GM23338 (cell line): Measurements from ENCODE around the gene ZNF70. TPM values are rescaled to one million over a fixed set of nuclear protein-coding genes. Genes with fewer than 3 reads are reported as not detected.

Experiments
- ATAC-seq: fragments of 200-7000 bp; cut with Tn5 transposase; 3 replicates; pipeline ENCODE4 v1.9.1; 2020
- DNase-seq: peaks from one replicate; pipeline ENCODE4 v3.0.0-alpha.2; 2015; ENCODE audit warnings: low spot score
- H2AFZ ChIP-seq: fragments of 200-600 bp; sonication (generic); 2 replicates; pipeline ENCODE4 v1.8.0; 2016; ENCODE audit warnings: antibody characterized with exemption, mild to moderate bottlenecking, moderate library complexity
- H3F3A ChIP-seq: fragments of 200-600 bp; sonication (generic); replicated peaks from 2 replicates; pipeline ENCODE4 v1.8.0; 2017; ENCODE audit warnings: antibody characterized with exemption, mixed run types, low read depth
- H3K27ac ChIP-seq: fragments of 200-600 bp; sonication (generic); 2 replicates; pipeline ENCODE4 v1.6.1; 2016; ENCODE audit warnings: low read depth
- H3K27me3 ChIP-seq: fragments of 200-600 bp; sonication (generic); 2 replicates; pipeline ENCODE4 v1.8.0; 2016; ENCODE audit warnings: mild to moderate bottlenecking, mixed run types, moderate library complexity; ENCODE audit not compliant: insufficient read depth
- H3K36me3 ChIP-seq: fragments of 200-600 bp; sonication (generic); 2 replicates; pipeline ENCODE4 v1.8.0; 2016; ENCODE audit warnings: mild to moderate bottlenecking; ENCODE audit not compliant: insufficient read depth
- H3K4me1 ChIP-seq: fragments of 200-600 bp; sonication (generic); 2 replicates; pipeline ENCODE4 v1.8.0; 2016; ENCODE audit warnings: mild to moderate bottlenecking, moderate library complexity; ENCODE audit not compliant: insufficient read depth
- H3K4me2 ChIP-seq: fragments of 200-600 bp; sonication (generic); 2 replicates; pipeline ENCODE4 v1.7.1; 2017; ENCODE audit warnings: mixed run types
- H3K4me3 ChIP-seq: fragments of 200-600 bp; sonication (generic); 2 replicates; pipeline ENCODE4 v1.6.1; 2016; ENCODE audit warnings: mixed run types
- H3K79me2 ChIP-seq: fragments of 200-600 bp; sonication (generic); replicated peaks from 2 replicates; pipeline ENCODE4 v1.8.0; 2017; ENCODE audit warnings: mild to moderate bottlenecking; ENCODE audit not compliant: insufficient read depth
- H3K9me2 ChIP-seq: fragments of 200-600 bp; sonication (generic); 2 replicates; pipeline ENCODE4 v1.8.0; 2017; ENCODE audit not compliant: insufficient read depth
- H4K20me1 ChIP-seq: fragments of 200-600 bp; sonication (generic); replicated peaks from 2 replicates; pipeline ENCODE4 v1.8.0; 2017; ENCODE audit warnings: mild to moderate bottlenecking; ENCODE audit not compliant: insufficient read depth
- H3K27ac Mint-ChIP-seq: 2 replicates; pipeline ENCODE4 v1.8.0; 2020; ENCODE audit warnings: inconsistent platforms, mild to moderate bottlenecking, moderate library complexity, mixed read lengths
- H3K27me3 Mint-ChIP-seq: 3 replicates; pipeline ENCODE4 v1.8.0; 2022; ENCODE audit warnings: low read depth, mild to moderate bottlenecking, moderate library complexity, mixed read lengths, inconsistent platforms; ENCODE audit not compliant: insufficient read depth, poor library complexity
- H3K36me3 Mint-ChIP-seq: 3 replicates; pipeline ENCODE4 v1.8.0; 2021; ENCODE audit warnings: low read depth, mild to moderate bottlenecking, inconsistent platforms, moderate library complexity, mixed read lengths
- H3K4me1 Mint-ChIP-seq: 3 replicates; pipeline ENCODE4 v1.8.0; 2020; ENCODE audit warnings: mild to moderate bottlenecking, inconsistent platforms, mixed read lengths
- H3K4me3 Mint-ChIP-seq: 3 replicates; pipeline ENCODE4 v1.8.0; 2021; ENCODE audit warnings: moderate library complexity, mild to moderate bottlenecking, inconsistent platforms, mixed read lengths
- H3K9me3 Mint-ChIP-seq: 3 replicates; pipeline ENCODE4 v1.8.0; 2020; ENCODE audit warnings: moderate library complexity, mild to moderate bottlenecking, inconsistent platforms, mixed read lengths
- CREB1 ChIP-seq: fragments of 250-450 bp; sonication (Bioruptor Pico); IDR thresholded peaks from 2 replicates; pipeline ENCODE4 v1.5.0; 2020; ENCODE audit warnings: low read depth, mild to moderate bottlenecking, moderate library complexity
- CTCF ChIP-seq, 2 experiments: fragments of 200-600 bp in 1 of 2; sonication (generic) in 1 of 2; conservative IDR thresholded peaks; 2 replicates each; pipeline versions ENCODE4 v1.5.1 to v1.6.1; 2016 to 2017; ENCODE audit warnings: antibody characterized with exemption in 2 of 2, low read depth in 2 of 2, mild to moderate bottlenecking in 2 of 2, moderate library complexity in 1 of 2
- EZH2 ChIP-seq: fragments of 200-600 bp; sonication (generic); IDR thresholded peaks from one replicate; pipeline ENCODE4 v1.8.0; 2017; ENCODE audit warnings: antibody characterized with exemption, mild to moderate bottlenecking, low read depth; ENCODE audit not compliant: unreplicated experiment
- EZH2phosphoT487 ChIP-seq: fragments of 200-600 bp; sonication (generic); IDR thresholded peaks from one replicate; pipeline ENCODE4 v1.8.1; 2018; ENCODE audit warnings: antibody characterized with exemption; ENCODE audit not compliant: unreplicated experiment
- JUNB ChIP-seq: IDR thresholded peaks from one replicate; pipeline ENCODE4 v1.6.1; 2016; ENCODE audit warnings: antibody characterized with exemption; ENCODE audit not compliant: unreplicated experiment
- NANOG ChIP-seq: IDR thresholded peaks from 2 replicates; pipeline ENCODE4 v1.6.1; 2016; ENCODE audit warnings: antibody characterized with exemption, borderline replicate concordance
- POLR2AphosphoS5 ChIP-seq: IDR thresholded peaks from 2 replicates; pipeline ENCODE4 v1.6.1; 2016; ENCODE audit warnings: antibody characterized with exemption, low read depth
- REST ChIP-seq: IDR thresholded peaks from one replicate; pipeline ENCODE4 v1.6.1; 2018; ENCODE audit warnings: antibody characterized with exemption; ENCODE audit not compliant: unreplicated experiment
- STAT1 ChIP-seq: IDR thresholded peaks from one replicate; pipeline ENCODE4 v1.6.1; 2016; ENCODE audit warnings: antibody characterized with exemption; ENCODE audit not compliant: unreplicated experiment
- ZNF114 ChIP-seq: fragments of 250-450 bp; sonication (Bioruptor Pico); IDR thresholded peaks from 2 replicates; pipeline ENCODE4 v1.5.0; 2020; ENCODE audit warnings: mild to moderate bottlenecking, moderate library complexity
- ZNF331 ChIP-seq: fragments of 250-450 bp; sonication (Bioruptor Pico); IDR thresholded peaks from 2 replicates; pipeline ENCODE4 v1.5.0; 2020; ENCODE audit warnings: low read depth, mild to moderate bottlenecking, moderate library complexity
- polyA plus RNA-seq: library from polyadenylated mRNA; unstranded; fragments of >200 nt; fragmentation: Nextera tagmentation; extraction: Ambion mirVana; gene quantifications from 2 replicates; pipeline ENCODE4 v1.2.1, GENCODE V29; 2016
- total RNA-seq: library from RNA; depleted of rRNA; stranded (reverse); fragments of >200 nt; shearing (Covaris generic); gene quantifications from 2 replicates; pipeline ENCODE4 v1.2.3, GENCODE V29; 2014

The ZNF70 gene
- total and polyA plus RNA-seq, 2 experiments from 2014 or later = 0.45 to 2.6 TPM

- H3K36me3 Mint-ChIP-seq = no peaks in the 10 kb centered on the region; the same call in 2 of the 3 replicates
- H3K4me3 ChIP-seq = no peak overlapping the region
- H3K27ac ChIP-seq = no peak overlapping the region
- H3K36me3 ChIP-seq = no peaks in the 10 kb centered on the region
- peaks cover 6% of the 10 kb centered on the region; the same call in 1 of the 2 replicates for H3K4me1 ChIP-seq
- peaks cover 23% of the 10 kb centered on the region for H3K27me3 Mint-ChIP-seq
- H3K4me2 ChIP-seq = no peak overlapping the region
- no peaks in the 10 kb centered on the region for H4K20me1 ChIP-seq
- no peaks in the 10 kb centered on the region for H3K9me2 ChIP-seq
- H3K79me2 ChIP-seq = no peaks in the 10 kb centered on the region
- H3K9me3 Mint-ChIP-seq = no peaks in the 10 kb centered on the region
- H3K27me3 ChIP-seq = peaks cover 20% of the 10 kb centered on the region
- no peak for TF ChIP-seq POLR2AphosphoS5
- TF ChIP-seq CTCF (conservative IDR thresholded peaks at IDR 0.05; ENCODE audit: low read depth in 2 of 2) = peak in 1 of 2 experiments; percentile 12; a peak in 1 of 4 replicates
- TF ChIP-seq EZH2 = no peak
- no peak for TF ChIP-seq EZH2phosphoT487
- H3F3A ChIP-seq = peaks cover 8% of the 10 kb centered on the region; the same call in 1 of the 2 replicates
- no peak overlapping the region for H3K27ac Mint-ChIP-seq
- H2AFZ ChIP-seq = no peak overlapping the region
- H3K4me1 Mint-ChIP-seq = peaks cover 17% of the 10 kb centered on the region
- ATAC-seq (no peak), DNase-seq (no peak)
- no peak overlapping the region for H3K4me3 Mint-ChIP-seq
These were observed 25.0 kb upstream of the ZNF70 start for GRCh38 chr22:23775779-23776375.

GRCh38 chr22:23774922-23775436 is 24.1 kb upstream of the ZNF70 start:
- H3F3A ChIP-seq = peaks cover 8% of the 10 kb centered on the region; the same call in 1 of the 2 replicates
- H3K27me3 ChIP-seq = peaks cover 26% of the 10 kb centered on the region
- no peak overlapping the region for H2AFZ ChIP-seq
- Mint-ChIP-seq H3K27me3 (peaks cover 27% of the 10 kb centered on the region), H3K27ac (no peak overlapping the region), H3K9me3 (no peaks in the 10 kb centered on the region), H3K4me1 (peaks cover 17% of the 10 kb centered on the region), H3K4me3 (peak overlapping the region; percentile 4; the same call in 1 of the 3 replicates), H3K36me3 (no peaks in the 10 kb centered on the region; the same call in 2 of the 3 replicates)
- no peak overlapping the region for H3K4me2 ChIP-seq
- H3K4me1 ChIP-seq = peaks cover 6% of the 10 kb centered on the region; the same call in 1 of the 2 replicates
- DNase-seq = no peak
- ATAC-seq = no peak
- no peaks in the 10 kb centered on the region for H3K36me3 ChIP-seq
- no peak overlapping the region for H3K4me3 ChIP-seq
- no peaks in the 10 kb centered on the region for H3K9me2 ChIP-seq
- no peaks in the 10 kb centered on the region for H4K20me1 ChIP-seq
- no peak overlapping the region for H3K27ac ChIP-seq
- H3K79me2 ChIP-seq = no peaks in the 10 kb centered on the region
- TF ChIP-seq EZH2phosphoT487 (no peak), REST (no peak), CREB1 (CRISPR knock-in tag) (no peak), ZNF331 (CRISPR knock-in tag) (no peak), POLR2AphosphoS5 (no peak), CTCF (conservative IDR thresholded peaks at IDR 0.05; ENCODE audit: low read depth in 2 of 2) (no peak), EZH2 (no peak), NANOG (no peak), ZNF114 (CRISPR knock-in tag) (no peak), JUNB (no peak), STAT1 (no peak)
